HepG2 (cell line): ENCODE results near the gene CCL22. TPM values are rescaled to one million over a fixed set of nuclear protein-coding genes. Genes with fewer than 3 reads are reported as not detected.
A peak's percentile ranks its signal among the peaks of the same experiment; 100 is the strongest.

ENCODE experiments used
- CBX2 ChIP-seq, 2 experiments: fragments of 200-600 bp in 1 of 2; sonication (generic); formaldehyde crosslinking in 1 of 2; IDR thresholded peaks; 2 replicates each; pipeline versions ENCODE4 v1.7.0 to v1.8.1; 2018 to 2022; ENCODE audit warnings: low read depth in 2 of 2, low read length in 1 of 2, mild to moderate bottlenecking in 1 of 2, missing genetic modification reagents in 1 of 2
- CHD4 ChIP-seq: fragments of 200-600 bp; sonication (generic); IDR thresholded peaks from 2 replicates; pipeline ENCODE4 v1.7.0; 2017; ENCODE audit warnings: mild to moderate bottlenecking, low read length, borderline replicate concordance
- DMAP1 ChIP-seq: IDR thresholded peaks from 2 replicates; pipeline ENCODE4 v1.6.1; 2016
- KLF6 ChIP-seq: IDR thresholded peaks from 2 replicates; pipeline ENCODE4 v1.8.0; 2016; ENCODE audit warnings: missing biosample characterization, missing genetic modification reagents
- MZF1 ChIP-seq: sonication (generic); formaldehyde crosslinking; IDR thresholded peaks from 2 replicates; pipeline ENCODE4 v1.8.1; 2023; ENCODE audit warnings: mild to moderate bottlenecking, missing genetic modification reagents, borderline replicate concordance
- NFKBIZ ChIP-seq: IDR thresholded peaks from 2 replicates; pipeline ENCODE4 v1.6.1; 2018; ENCODE audit warnings: missing genetic modification reagents, missing compliant biosample characterization
- NR2F6 ChIP-seq, 2 experiments: IDR thresholded peaks; 2 replicates each; pipeline ENCODE4 v1.6.1; 2016; ENCODE audit warnings: antibody characterized with exemption in 1 of 2, mild to moderate bottlenecking in 1 of 2
- RBAK ChIP-seq: sonication (generic); formaldehyde crosslinking; IDR thresholded peaks from 2 replicates; pipeline ENCODE4 v1.5.1; 2020; ENCODE audit warnings: mild to moderate bottlenecking, missing genetic modification reagents
- RORA ChIP-seq: sonication (generic); formaldehyde crosslinking; IDR thresholded peaks from 2 replicates; pipeline ENCODE4 v1.5.0; 2020; ENCODE audit warnings: mild to moderate bottlenecking, missing genetic modification reagents, moderate library complexity
- TP53 ChIP-seq: sonication (generic); formaldehyde crosslinking; conservative IDR thresholded peaks from 2 replicates; pipeline ENCODE4 v1.4.0; 2020; ENCODE audit warnings: missing genetic modification reagents
- ZIK1 ChIP-seq: sonication (generic); formaldehyde crosslinking; IDR thresholded peaks from 2 replicates; pipeline ENCODE4 v1.5.0; 2020; ENCODE audit warnings: mild to moderate bottlenecking, low read depth, missing genetic modification reagents, borderline replicate concordance
- ZNF75D ChIP-seq: sonication (generic); formaldehyde crosslinking; IDR thresholded peaks from 2 replicates; pipeline ENCODE4 v1.8.1; 2023; ENCODE audit warnings: missing genetic modification reagents, mild to moderate bottlenecking, borderline replicate concordance
- polyA plus RNA-seq, 8 experiments: library from polyadenylated mRNA; depleted of rRNA in 3 of 8; stranded (reverse) in 7 of 8; unstranded in 1 of 8; fragments of >200 nt; fragmentation: Illumina TruSeq in 4 of 8; extraction: Trizol in 4 of 8; gene quantifications; 2 replicates each; pipeline versions ENCODE4 v1.2.1 to v1.2.3, GENCODE V29; 2011 to 2016; ENCODE audit warnings: low read depth in 4 of 8, missing spikeins in 1 of 8, mixed read lengths in 1 of 8; ENCODE audit not compliant: insufficient read depth in 1 of 8
- total RNA-seq, 5 experiments: library from RNA; depleted of rRNA; stranded (reverse); fragments of >200 nt; fragmentation: Illumina TruSeq; extraction: Trizol; gene quantifications; 2 replicates each; pipeline ENCODE4 v1.2.3, GENCODE V29; 2016; ENCODE audit warnings: low read depth in 1 of 5
- TF ChIP-seq, protein P1 (sequence below), 2 experiments: sonication (generic) in 1 of 2; formaldehyde crosslinking in 1 of 2; IDR thresholded peaks; 2 replicates each; pipeline versions ENCODE4 v1.4.0 to v1.6.1; 2016 to 2020; ENCODE audit warnings: borderline replicate concordance in 1 of 2, low read depth in 1 of 2, mild to moderate bottlenecking in 1 of 2, missing genetic modification reagents in 1 of 2
- TF ChIP-seq, protein P2 (sequence below): sonication (generic); formaldehyde crosslinking; IDR thresholded peaks from 2 replicates; pipeline ENCODE4 v1.4.0; 2020; ENCODE audit warnings: missing genetic modification reagents, borderline replicate concordance
- TF ChIP-seq, protein P3 (sequence below): sonication (generic); formaldehyde crosslinking; IDR thresholded peaks from 2 replicates; pipeline ENCODE4 v1.9.0; 2021; ENCODE audit warnings: missing genetic modification reagents, mild to moderate bottlenecking, borderline replicate concordance
- TF ChIP-seq, protein P4 (sequence below): sonication (generic); formaldehyde crosslinking; IDR thresholded peaks from 2 replicates; pipeline ENCODE4 v1.8.1; 2023; ENCODE audit warnings: mild to moderate bottlenecking, inconsistent platforms, moderate library complexity, missing genetic modification reagents, borderline replicate concordance
- TF ChIP-seq, protein P5 (sequence below): sonication (generic); formaldehyde crosslinking; IDR thresholded peaks from 2 replicates; pipeline ENCODE4 v1.5.0; 2020; ENCODE audit warnings: mild to moderate bottlenecking, low read depth, missing genetic modification reagents, borderline replicate concordance
- TF ChIP-seq, protein P6 (sequence below): sonication (generic); formaldehyde crosslinking; IDR thresholded peaks from 2 replicates; pipeline ENCODE4 v1.5.0; 2020; ENCODE audit warnings: missing genetic modification reagents

Gene CCL22
- total and polyA plus RNA-seq, 2 of the 13 experiments (the other 11 are each of a cell fraction or from before 2014, with no cell fraction given), result not detected

DNA sequence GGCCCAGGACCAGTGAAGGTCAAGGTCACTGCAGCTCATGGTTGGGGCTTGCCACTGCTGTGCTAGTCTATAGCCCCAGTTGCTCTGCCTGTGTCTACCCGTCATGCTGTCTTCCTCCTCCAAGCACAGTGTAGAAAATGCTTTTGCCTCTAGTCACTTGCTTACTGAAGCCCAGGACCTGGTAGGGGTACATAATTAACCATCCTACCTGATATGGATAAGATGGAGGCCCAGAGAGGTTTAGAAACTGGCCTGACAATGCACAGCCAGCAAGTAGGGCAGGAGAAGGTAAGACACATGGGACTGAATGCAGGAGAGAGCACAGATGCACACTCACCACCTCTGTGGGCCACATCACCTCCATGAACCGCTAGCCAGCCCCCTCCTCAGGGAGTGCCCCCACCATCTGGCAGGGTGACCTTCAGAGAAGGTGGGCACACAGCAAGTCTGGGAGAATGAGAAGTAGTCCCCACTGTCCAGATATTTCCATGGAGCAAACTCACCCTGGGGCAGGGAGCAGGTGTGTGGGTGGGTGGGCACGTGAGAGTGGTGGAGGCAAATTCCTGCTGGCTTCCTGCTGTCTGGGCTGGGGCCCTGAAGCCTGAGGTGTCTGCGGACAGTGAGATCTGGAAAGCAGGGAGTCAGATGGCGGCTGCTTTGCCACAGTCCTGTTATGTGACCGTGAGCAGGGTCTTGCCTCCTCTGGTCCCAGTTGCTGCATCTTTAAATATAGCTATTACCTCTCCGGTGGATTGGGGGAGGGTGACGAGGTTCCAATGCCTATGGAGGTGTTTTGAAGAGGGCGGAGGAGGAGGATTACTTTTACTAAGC lies 14.7 kb downstream of the CCL22 start (continued):
- TF ChIP-seq, protein P1, sequence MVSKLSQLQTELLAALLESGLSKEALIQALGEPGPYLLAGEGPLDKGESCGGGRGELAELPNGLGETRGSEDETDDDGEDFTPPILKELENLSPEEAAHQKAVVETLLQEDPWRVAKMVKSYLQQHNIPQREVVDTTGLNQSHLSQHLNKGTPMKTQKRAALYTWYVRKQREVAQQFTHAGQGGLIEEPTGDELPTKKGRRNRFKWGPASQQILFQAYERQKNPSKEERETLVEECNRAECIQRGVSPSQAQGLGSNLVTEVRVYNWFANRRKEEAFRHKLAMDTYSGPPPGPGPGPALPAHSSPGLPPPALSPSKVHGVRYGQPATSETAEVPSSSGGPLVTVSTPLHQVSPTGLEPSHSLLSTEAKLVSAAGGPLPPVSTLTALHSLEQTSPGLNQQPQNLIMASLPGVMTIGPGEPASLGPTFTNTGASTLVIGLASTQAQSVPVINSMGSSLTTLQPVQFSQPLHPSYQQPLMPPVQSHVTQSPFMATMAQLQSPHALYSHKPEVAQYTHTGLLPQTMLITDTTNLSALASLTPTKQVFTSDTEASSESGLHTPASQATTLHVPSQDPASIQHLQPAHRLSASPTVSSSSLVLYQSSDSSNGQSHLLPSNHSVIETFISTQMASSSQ (IDR thresholded peaks at IDR 0.05; ENCODE audit: low read depth), result no peak
- TF ChIP-seq, protein P1 (CRISPR knock-in tag; IDR thresholded peaks at IDR 0.05; ENCODE audit: borderline replicate concordance), result no peak
- TF ChIP-seq NFKBIZ (CRISPR knock-in tag) (no peak), ZNF75D (CRISPR knock-in tag) (no peak), MZF1 (CRISPR knock-in tag) (no peak), CBX2 (IDR thresholded peaks at IDR 0.05; ENCODE audit: low read depth, low read length) (no peak), CBX2 (CRISPR knock-in tag; IDR thresholded peaks at IDR 0.05; ENCODE audit: low read depth) (peak; percentile 9; the same call in 1 of the 2 replicates), RBAK (0 out of 2 replicates have a peak, but pooled peaks have one; percentile 40), CHD4 (peak; percentile 86; the same call in 1 of the 2 replicates), ZIK1 (CRISPR knock-in tag) (no peak), TP53 (no peak), RORA (CRISPR knock-in tag) (no peak), NR2F6 (IDR thresholded peaks at IDR 0.05) (peak; percentile 99; the same call in 1 of the 2 replicates), NR2F6 (CRISPR knock-in tag; IDR thresholded peaks at IDR 0.05) (peak; percentile 100; the same call in 1 of the 2 replicates), DMAP1 (no peak), KLF6 (CRISPR knock-in tag) (no peak)
- TF ChIP-seq, protein P2, sequence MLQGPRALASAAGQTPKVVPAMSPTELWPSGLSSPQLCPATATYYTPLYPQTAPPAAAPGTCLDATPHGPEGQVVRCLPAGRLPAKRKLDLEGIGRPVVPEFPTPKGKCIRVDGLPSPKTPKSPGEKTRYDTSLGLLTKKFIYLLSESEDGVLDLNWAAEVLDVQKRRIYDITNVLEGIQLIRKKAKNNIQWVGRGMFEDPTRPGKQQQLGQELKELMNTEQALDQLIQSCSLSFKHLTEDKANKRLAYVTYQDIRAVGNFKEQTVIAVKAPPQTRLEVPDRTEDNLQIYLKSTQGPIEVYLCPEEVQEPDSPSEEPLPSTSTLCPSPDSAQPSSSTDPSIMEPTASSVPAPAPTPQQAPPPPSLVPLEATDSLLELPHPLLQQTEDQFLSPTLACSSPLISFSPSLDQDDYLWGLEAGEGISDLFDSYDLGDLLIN, result no peak
- TF ChIP-seq, protein P3, sequence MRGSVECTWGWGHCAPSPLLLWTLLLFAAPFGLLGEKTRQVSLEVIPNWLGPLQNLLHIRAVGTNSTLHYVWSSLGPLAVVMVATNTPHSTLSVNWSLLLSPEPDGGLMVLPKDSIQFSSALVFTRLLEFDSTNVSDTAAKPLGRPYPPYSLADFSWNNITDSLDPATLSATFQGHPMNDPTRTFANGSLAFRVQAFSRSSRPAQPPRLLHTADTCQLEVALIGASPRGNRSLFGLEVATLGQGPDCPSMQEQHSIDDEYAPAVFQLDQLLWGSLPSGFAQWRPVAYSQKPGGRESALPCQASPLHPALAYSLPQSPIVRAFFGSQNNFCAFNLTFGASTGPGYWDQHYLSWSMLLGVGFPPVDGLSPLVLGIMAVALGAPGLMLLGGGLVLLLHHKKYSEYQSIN (CRISPR knock-in tag), result no peak
- TF ChIP-seq, protein P4, sequence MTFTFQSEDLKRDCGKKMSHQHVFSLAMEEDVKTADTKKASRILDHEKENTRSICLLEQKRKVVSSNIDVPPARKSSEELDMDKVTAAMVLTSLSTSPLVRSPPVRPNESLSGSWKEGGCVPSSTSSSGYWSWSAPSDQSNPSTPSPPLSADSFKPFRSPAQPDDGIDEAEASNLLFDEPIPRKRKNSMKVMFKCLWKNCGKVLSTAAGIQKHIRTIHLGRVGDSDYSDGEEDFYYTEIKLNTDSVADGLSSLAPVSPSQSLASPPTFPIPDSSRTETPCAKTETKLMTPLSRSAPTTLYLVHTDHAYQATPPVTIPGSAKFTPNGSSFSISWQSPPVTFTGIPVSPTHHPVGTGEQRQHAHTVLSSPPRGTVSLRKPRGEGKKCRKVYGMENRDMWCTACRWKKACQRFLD (CRISPR knock-in tag), result no peak; the same call in 1 of the 2 replicates
- TF ChIP-seq, protein P5, sequence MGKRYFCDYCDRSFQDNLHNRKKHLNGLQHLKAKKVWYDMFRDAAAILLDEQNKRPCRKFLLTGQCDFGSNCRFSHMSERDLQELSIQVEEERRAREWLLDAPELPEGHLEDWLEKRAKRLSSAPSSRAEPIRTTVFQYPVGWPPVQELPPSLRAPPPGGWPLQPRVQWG (CRISPR knock-in tag), result no peak
- TF ChIP-seq, protein P6, sequence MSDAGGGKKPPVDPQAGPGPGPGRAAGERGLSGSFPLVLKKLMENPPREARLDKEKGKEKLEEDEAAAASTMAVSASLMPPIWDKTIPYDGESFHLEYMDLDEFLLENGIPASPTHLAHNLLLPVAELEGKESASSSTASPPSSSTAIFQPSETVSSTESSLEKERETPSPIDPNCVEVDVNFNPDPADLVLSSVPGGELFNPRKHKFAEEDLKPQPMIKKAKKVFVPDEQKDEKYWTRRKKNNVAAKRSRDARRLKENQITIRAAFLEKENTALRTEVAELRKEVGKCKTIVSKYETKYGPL (CRISPR knock-in tag), result 0 out of 2 replicates have a peak, but pooled peaks have one; percentile 1
